ENCODE results near the gene TXNRD2. TPM values are rescaled to one million over a fixed set of nuclear protein-coding genes. Genes with fewer than 3 reads are reported as not detected.

Gene TXNRD2
- total RNA-seq, 1 donor from 2014 or later = 28.7 TPM

- DNase-seq (ENCODE audit: low read depth) = no peak
These were observed 63.0 kb downstream of the TXNRD2 start for GRCh38 chr22:19878461-19879245.

GRCh38 chr22:19877626-19878339 lies 63.8 kb downstream of the TXNRD2 start:
- DNase-seq (ENCODE audit: low read depth) = peak; percentile 83

- DNase-seq (ENCODE audit: low read depth) = no peak
These were observed 64.5 kb downstream of the TXNRD2 start for GRCh38 chr22:19876941-19877625.

GRCh38 chr22:19876314-19876940 lies 65.2 kb downstream of the TXNRD2 start:
- DNase-seq (ENCODE audit: low read depth) = no peak

GRCh38 chr22:19875531-19876313 lies 65.9 kb downstream of the TXNRD2 start:
- DNase-seq (ENCODE audit: low read depth) = no peak

- no peak for DNase-seq (ENCODE audit: low read depth)
These were observed 66.5 kb downstream of the TXNRD2 start for GRCh38 chr22:19875061-19875530.

- DNase-seq (ENCODE audit: low read depth) = peak; percentile 91
These were observed 67.1 kb downstream of the TXNRD2 start for GRCh38 chr22:19874307-19875060.

GRCh38 chr22:19873960-19874306 lies 67.7 kb downstream of the TXNRD2 start:
- DNase-seq (ENCODE audit: low read depth) = no peak

- DNase-seq (ENCODE audit: low read depth) = no peak
These were observed 68.3 kb downstream of the TXNRD2 start for GRCh38 chr22:19873138-19873959.

GRCh38 chr22:19872779-19873137 lies 68.9 kb downstream of the TXNRD2 start:
- DNase-seq (ENCODE audit: low read depth) = no peak

- no peak for DNase-seq (ENCODE audit: low read depth)
These were observed 69.5 kb downstream of the TXNRD2 start for GRCh38 chr22:19871845-19872778.

- DNase-seq (ENCODE audit: low read depth) = no peak
These were observed 70.4 kb downstream of the TXNRD2 start for GRCh38 chr22:19871023-19871844.

- DNase-seq (ENCODE audit: low read depth) = no peak
These were observed 71.2 kb downstream of the TXNRD2 start for GRCh38 chr22:19870153-19871022.

- DNase-seq (ENCODE audit: low read depth) = no peak
These were observed 72.0 kb downstream of the TXNRD2 start for GRCh38 chr22:19869497-19870152.

- DNase-seq (ENCODE audit: low read depth) = no peak
These were observed 72.7 kb downstream of the TXNRD2 start for GRCh38 chr22:19868773-19869471.

All from myocyte (in vitro differentiated cells).